ENCODE measurements around the gene SLC6A18.

SLC6A18 gene

DNA sequence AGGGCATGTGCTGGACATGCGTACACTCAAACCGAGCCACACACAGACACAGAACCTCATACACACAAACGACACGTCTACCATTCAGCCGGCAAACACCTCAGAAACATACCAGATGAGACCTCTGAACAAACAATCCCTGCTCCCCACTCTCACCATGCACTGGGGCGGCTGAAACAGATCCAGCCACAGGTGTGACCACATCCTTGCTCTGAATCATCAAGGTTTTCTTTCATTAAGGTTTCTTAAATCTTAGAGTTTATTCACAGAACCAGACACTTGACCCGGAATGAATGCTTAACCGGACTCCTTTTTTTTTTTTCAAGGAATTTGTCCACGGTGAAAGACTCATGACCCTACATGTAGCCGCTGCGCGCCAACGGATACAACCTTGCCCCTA, 43.5 kb downstream of the SLC6A18 start:
- TF ChIP-seq, protein P1, sequence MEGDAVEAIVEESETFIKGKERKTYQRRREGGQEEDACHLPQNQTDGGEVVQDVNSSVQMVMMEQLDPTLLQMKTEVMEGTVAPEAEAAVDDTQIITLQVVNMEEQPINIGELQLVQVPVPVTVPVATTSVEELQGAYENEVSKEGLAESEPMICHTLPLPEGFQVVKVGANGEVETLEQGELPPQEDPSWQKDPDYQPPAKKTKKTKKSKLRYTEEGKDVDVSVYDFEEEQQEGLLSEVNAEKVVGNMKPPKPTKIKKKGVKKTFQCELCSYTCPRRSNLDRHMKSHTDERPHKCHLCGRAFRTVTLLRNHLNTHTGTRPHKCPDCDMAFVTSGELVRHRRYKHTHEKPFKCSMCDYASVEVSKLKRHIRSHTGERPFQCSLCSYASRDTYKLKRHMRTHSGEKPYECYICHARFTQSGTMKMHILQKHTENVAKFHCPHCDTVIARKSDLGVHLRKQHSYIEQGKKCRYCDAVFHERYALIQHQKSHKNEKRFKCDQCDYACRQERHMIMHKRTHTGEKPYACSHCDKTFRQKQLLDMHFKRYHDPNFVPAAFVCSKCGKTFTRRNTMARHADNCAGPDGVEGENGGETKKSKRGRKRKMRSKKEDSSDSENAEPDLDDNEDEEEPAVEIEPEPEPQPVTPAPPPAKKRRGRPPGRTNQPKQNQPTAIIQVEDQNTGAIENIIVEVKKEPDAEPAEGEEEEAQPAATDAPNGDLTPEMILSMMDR (IDR thresholded peaks at IDR 0.05; ENCODE audit: insufficient read depth, low read length, poor library complexity, severe bottlenecking): no peak
- no peak for TF ChIP-seq EZH2phosphoT487 (conservative IDR thresholded peaks at IDR 0.05; ENCODE audit: low read length)
- Histone ChIP-seq H3K36me3 (ENCODE audit: low read length) (no peaks in the 10 kb centered on the region), H3K79me2 (ENCODE audit: insufficient read depth, low read length) (peaks cover under 1% of the 10 kb centered on the region; the same call in 1 of the 2 replicates), H3F3A (ENCODE audit: insufficient read depth) (no peaks in the 10 kb centered on the region), H3K4me3 (ENCODE audit: insufficient read depth, low read length, poor library complexity, severe bottlenecking) (no peak overlapping the region), H3K4me2 (ENCODE audit: low read depth, low read length, poor library complexity, severe bottlenecking) (no peak overlapping the region), H2AFZ (ENCODE audit: low read depth, low read length, severe bottlenecking) (no peak overlapping the region), H3K9ac (ENCODE audit: low read length) (no peak overlapping the region), H3K9me3 (ENCODE audit: insufficient read depth, low read length) (no peaks in the 10 kb centered on the region), H3K27ac (ENCODE audit: low read depth, low read length) (no peak overlapping the region), H3K9me2 (replicated peaks; ENCODE audit: insufficient read depth, low read length) (no peaks in the 10 kb centered on the region), H3K27me3 (ENCODE audit: low read length) (no peaks in the 10 kb centered on the region), H4K20me1 (ENCODE audit: low read depth, low read length) (no peaks in the 10 kb centered on the region)

DNA sequence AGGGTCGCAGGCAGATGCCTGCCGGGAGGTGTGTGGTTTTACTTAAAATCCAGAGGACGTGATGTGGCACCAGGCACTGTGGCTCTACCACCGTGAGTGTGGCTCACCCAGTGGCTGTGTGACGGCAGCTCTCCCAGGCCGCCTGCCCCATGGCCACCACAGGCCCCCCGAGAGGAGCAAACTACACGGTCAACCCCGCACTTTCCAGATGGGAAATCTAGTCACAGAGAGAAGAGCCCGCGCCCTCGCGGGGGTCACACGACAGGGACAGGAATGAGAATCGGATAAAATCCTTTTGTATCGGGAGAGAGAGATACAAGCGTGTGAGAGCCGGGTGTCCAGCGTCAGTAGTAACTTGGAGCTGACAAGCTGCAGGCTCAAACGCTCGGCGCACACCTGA, 45.2 kb downstream of the SLC6A18 start:
- TF ChIP-seq EZH2phosphoT487 (conservative IDR thresholded peaks at IDR 0.05; ENCODE audit: low read length): no peak
- TF ChIP-seq, protein P1 (IDR thresholded peaks at IDR 0.05; ENCODE audit: insufficient read depth, low read length, poor library complexity, severe bottlenecking): no peak
- Histone ChIP-seq H3K9me3 (ENCODE audit: insufficient read depth, low read length) (no peaks in the 10 kb centered on the region), H3K27me3 (ENCODE audit: low read length) (no peaks in the 10 kb centered on the region), H3K4me3 (ENCODE audit: insufficient read depth, low read length, poor library complexity, severe bottlenecking) (no peak overlapping the region), H3K27ac (ENCODE audit: low read depth, low read length) (no peak overlapping the region), H3K36me3 (ENCODE audit: low read length) (0 out of 2 replicates have a peak, but pooled peaks cover 4% of the 10 kb centered on the region), H3K9me2 (replicated peaks; ENCODE audit: insufficient read depth, low read length) (no peaks in the 10 kb centered on the region), H3F3A (ENCODE audit: insufficient read depth) (no peaks in the 10 kb centered on the region), H3K9ac (ENCODE audit: low read length) (no peak overlapping the region), H2AFZ (ENCODE audit: low read depth, low read length, severe bottlenecking) (no peak overlapping the region), H4K20me1 (ENCODE audit: low read depth, low read length) (no peaks in the 10 kb centered on the region), H3K4me2 (ENCODE audit: low read depth, low read length, poor library complexity, severe bottlenecking) (no peak overlapping the region), H3K79me2 (ENCODE audit: insufficient read depth, low read length) (peaks cover 17% of the 10 kb centered on the region)

- Histone ChIP-seq H4K20me1 (ENCODE audit: low read depth, low read length) (no peaks in the 10 kb centered on the region), H3K36me3 (ENCODE audit: low read length) (0 out of 2 replicates have a peak, but pooled peaks cover 4% of the 10 kb centered on the region), H3K4me2 (ENCODE audit: low read depth, low read length, poor library complexity, severe bottlenecking) (no peak overlapping the region), H3K4me3 (ENCODE audit: insufficient read depth, low read length, poor library complexity, severe bottlenecking) (no peak overlapping the region), H3K79me2 (ENCODE audit: insufficient read depth, low read length) (peaks cover 20% of the 10 kb centered on the region), H3K27ac (ENCODE audit: low read depth, low read length) (no peak overlapping the region), H2AFZ (ENCODE audit: low read depth, low read length, severe bottlenecking) (no peak overlapping the region), H3K27me3 (ENCODE audit: low read length) (no peaks in the 10 kb centered on the region), H3K9ac (ENCODE audit: low read length) (no peak overlapping the region), H3K9me3 (ENCODE audit: insufficient read depth, low read length) (no peaks in the 10 kb centered on the region), H3K9me2 (replicated peaks; ENCODE audit: insufficient read depth, low read length) (no peaks in the 10 kb centered on the region), H3F3A (ENCODE audit: insufficient read depth) (no peaks in the 10 kb centered on the region)
- TF ChIP-seq, protein P1 (IDR thresholded peaks at IDR 0.05; ENCODE audit: insufficient read depth, low read length, poor library complexity, severe bottlenecking): no peak
- no peak for TF ChIP-seq EZH2phosphoT487 (conservative IDR thresholded peaks at IDR 0.05; ENCODE audit: low read length)
Observed at GRCh38 chr5:1270933-1271914, 46.0 kb downstream of the SLC6A18 start.

All from SU-DHL-6 (cell line).